GM19023 (cell line): ENCODE measurements around the gene STAB2.

Experiments used
- ATAC-seq: cut with Tn5 transposase; IDR thresholded peaks from one replicate; pipeline ENCODE4 v1.9.1; 2021; ENCODE audit warnings: mild to moderate bottlenecking, moderate library complexity; ENCODE audit not compliant: unreplicated experiment

STAB2 gene

DNA sequence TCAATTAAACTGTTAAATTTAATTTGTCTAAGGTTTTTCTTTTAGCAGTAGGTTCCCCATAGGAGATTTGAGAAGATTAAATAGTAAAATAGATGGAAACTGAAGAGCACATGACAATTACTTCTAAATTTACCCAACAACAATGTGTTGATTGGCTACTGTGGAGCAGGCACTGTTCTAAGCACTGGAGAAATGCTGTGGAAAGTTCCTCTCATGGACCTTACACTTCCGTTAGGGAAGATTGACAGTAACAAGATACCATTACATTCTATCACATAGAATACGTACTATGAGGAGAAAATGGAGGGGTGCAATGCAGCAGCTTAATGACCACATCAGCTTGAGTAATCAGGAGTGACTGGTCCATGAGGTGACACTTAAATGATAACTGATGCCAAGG, 8.1 kb upstream of the STAB2 start:
- no peak for ATAC-seq

DNA sequence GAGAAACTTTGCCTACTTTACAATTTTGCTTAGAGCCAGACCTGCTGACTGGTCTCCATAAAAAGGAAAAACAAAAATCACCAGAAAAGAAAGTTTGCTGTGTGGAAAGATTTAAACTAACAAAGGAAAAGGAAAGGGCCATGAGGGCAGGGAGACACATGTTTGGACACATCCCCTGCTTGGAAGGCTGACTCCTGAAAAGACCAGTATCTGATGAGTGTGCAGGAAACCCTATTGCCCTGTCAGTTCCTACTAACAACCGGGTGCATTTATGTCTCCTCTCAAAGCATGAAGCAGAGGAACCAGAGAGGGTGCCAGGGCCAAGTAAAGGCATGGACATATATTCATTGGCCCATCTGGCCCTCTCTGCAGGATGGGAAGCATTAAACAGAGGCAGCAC, 7.0 kb upstream of the STAB2 start:
- ATAC-seq = no peak

GRCh38 chr12:103583008-103583407, 4.1 kb upstream of the STAB2 start:
- ATAC-seq = no peak

- no peak for ATAC-seq
Observed at GRCh38 chr12:103586132-103586531, 941 bp upstream of the STAB2 start.

GRCh38 chr12:103588680-103589079, 1.6 kb downstream of the STAB2 start:
- no peak for ATAC-seq

DNA sequence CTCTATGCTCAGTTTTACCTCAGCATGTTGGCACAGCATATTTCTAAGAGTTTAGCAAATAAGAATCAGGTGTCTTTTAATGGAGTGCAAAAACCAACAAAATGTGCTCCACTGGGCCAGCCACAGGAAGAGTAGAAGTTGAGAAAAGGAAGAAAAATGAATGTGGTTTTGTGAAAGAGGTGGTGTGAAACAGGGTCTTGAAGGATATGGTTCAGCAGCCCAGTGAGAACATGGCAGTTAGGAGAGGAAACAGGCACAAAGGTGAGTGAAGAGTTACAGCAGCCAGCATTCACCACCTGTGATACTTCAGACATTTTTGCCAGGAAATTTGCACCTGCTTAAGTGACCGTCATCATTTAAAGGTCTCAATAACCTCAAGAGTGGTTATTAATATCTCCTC, 2.4 kb downstream of the STAB2 start:
- ATAC-seq = no peak

DNA sequence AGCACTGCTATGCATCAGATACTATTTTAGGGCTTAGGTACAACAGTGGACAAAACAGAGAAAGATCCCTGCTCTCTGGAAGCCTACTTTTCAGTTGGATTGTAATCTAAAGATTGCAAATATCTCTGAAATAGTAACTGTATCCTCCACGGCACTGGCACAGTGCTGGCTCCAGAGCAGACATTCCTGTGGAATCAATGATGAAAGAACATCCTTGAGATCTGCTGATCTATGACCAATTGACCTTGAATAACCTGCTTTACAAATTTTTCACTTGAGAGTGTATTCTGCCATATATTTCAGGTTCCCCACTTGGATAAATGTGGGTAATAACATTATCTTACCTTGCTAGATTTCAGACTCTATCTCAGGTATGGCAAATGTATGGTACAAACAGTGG, 3.2 kb downstream of the STAB2 start:
- no peak for ATAC-seq

GRCh38 chr12:103596981-103597380, 9.9 kb downstream of the STAB2 start:
- ATAC-seq = no peak

DNA sequence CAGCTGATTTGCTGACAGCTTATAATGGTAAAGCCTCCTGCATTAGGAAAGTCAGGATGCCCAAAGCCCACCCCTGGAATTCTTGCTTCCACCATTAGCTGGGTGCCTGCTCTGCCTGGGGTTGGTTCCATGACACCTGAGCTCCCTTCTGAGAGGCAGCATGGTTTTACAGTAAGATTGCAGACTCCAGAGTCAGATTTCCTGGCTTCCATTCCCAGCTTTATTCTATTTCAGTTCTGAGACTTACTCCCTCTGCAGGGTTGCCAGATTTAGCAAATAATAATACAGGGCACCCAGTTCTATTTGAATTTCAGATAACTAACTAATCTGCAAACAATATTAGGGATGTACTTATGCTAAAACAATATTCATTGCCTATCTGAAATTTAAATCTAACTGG, 12.2 kb downstream of the STAB2 start:
- ATAC-seq = no peak

DNA sequence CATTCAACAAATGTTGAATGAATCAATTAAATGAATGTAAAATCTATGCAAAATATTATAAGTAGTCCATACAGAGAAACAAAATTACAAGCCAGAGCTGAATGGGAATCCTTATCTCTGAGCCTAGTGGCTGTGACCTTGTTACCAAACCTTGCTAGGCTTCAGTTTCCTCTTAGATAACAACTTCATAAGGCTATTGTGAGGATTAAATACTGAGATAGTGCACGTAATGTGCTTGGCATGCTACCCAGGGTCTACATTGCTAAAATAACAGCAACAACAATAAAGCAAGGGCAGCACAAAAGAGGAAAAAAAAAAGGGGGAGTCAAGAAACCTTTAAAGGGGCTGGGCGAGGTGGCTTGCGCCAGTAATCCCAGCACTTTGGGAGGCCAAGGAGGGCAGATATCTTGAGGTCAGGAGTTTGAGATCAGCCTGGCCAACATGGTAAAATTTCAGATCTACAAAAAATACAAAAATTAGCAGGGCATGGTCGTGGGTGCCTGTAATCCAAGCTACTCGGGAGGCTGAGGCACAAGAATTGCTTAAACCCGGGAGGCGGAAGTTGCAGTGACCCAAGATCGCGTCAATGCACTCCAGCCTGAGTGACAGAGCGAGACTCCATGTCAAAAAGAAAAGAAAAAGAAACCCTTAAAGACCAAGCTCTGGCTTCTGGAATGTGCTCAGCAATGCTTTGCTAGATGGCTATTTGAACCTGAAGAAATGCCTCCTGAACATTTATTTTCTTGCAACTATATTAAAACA, 14.1 kb downstream of the STAB2 start:
- no peak for ATAC-seq

- no peak for ATAC-seq
Observed at GRCh38 chr12:103620395-103620794, 33.3 kb downstream of the STAB2 start.

GRCh38 chr12:103623716-103624115, 36.6 kb downstream of the STAB2 start:
- ATAC-seq = no peak

DNA sequence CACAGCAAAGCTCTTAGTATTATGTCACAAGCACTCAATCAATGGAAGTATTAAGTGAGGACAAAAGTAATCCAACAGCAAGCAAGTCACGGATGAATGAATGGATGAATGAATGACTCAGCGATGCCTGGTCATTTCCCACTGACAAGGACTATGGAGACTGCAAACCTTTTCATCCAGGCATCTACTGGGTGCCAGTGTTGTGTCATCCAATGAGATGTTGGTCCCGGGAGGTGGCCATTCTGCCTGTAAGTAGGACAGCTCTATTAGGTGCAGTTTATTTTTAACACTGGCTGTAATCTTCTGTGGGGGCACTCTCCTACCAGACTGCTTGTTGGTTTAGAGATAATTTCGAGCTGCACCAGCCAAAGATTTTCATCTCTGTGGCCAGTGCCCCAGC, 39.4 kb downstream of the STAB2 start:
- ATAC-seq = no peak

DNA sequence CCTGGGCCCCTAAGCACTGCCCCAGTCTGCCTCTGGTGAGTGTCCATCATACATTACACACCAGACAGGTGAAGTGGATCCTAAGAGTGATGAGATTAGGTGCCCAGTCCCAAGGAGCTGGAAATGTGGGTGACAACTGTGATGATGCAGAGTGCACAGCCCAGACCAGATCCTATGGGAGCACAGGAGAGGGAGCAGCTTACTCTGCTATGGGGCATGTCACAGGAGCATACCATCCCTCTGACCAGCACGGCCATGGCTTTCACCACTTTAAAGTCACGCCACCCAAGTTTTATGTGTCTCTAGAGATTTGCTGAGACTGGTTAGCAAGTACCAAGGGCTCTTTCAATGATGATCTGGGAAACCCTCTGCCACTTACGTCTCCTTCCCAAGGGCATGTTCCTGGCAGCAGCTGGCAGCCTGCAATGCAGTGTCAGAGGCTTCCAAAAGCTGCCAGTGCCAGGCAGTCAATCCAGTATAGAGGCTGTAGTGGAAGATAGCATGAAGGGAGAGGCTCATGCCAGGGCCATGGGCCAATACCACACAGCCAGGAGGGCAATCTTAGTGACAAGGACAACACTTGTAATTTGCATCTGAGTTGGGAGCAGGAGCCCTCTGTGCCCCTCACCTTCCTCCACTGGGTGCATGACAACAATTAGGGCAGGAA, 40.2 kb downstream of the STAB2 start:
- no peak for ATAC-seq

DNA sequence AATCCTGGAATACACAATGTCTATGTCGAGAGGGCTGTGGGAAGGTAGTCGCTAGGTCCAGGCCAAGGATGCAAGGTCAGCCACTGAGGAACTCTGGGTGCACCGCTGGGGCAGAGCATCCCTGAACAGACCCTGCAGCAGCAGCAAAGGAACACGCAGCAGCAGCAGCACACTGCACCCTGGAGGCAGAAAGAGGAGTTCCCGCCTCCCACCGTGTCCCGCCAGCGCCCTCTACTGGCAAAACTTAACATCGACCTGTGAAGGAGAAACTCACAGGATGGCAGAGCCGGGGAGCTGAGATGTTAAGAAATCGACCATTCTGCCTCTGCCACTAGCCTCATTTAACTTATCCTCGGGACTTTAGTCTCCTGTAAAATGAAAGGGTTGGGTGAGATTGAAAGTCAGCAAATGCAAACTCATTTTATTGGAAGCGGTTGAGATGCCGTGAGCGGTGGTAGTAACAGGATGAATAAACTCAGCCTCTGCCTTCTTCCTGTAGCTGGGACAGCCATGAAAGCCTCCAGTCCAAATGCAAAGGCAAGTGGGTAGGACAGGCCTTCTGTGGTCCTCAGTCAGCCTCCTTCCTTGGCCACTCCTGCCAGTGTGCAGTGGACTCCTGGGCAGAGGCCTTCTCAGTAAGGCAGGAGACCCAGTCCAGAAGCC, 45.6 kb downstream of the STAB2 start:
- ATAC-seq = no peak

DNA sequence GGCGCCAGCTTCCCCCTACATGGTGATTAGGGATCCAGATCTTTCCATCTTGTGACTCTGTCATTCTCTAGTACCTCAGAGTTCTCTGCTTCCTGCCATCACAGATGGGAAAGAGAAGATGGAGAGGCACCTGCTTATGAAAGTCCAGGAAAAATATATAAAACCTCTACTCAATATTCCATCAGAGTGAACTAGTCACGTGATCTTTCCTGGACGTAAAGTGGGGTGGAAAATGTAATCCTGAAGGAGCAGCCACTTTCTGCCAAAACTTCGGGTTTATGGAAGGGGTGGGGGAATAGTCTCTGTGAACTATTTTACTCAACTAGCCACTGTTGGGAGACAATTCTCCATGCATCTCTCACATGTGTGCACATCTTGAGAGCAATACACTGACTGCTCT, 47.7 kb downstream of the STAB2 start:
- no peak for ATAC-seq

- ATAC-seq = no peak
Observed at GRCh38 chr12:103635419-103635818, 48.3 kb downstream of the STAB2 start.

- no peak for ATAC-seq
Observed at GRCh38 chr12:103637021-103637420, 49.9 kb downstream of the STAB2 start.

DNA sequence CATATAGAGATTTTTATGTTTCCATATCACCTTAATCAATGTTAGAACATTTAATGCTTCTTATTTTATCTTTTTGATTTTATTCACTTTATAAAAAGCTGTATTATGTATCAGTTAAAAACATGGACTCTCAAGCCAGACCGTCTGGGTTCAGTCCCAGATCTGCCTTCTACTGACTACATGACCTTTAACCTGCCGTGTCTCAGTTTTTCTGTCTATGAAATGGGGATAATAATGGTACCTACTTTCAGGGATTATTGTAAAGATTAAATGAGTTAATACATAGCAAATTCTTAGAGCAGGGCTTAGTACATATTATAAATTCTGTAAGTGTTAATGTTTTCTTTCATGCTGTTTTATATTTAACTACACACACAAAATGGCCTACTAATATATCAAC, 50.4 kb downstream of the STAB2 start:
- no peak for ATAC-seq

GRCh38 chr12:103639983-103640382, 52.9 kb downstream of the STAB2 start:
- no peak for ATAC-seq

- no peak for ATAC-seq
Observed at GRCh38 chr12:103640410-103640809, 53.3 kb downstream of the STAB2 start.

- no peak for ATAC-seq
Observed at GRCh38 chr12:103640831-103641230, 53.8 kb downstream of the STAB2 start.
